ENCODE measurements around the gene CD99L2. TPM values are rescaled to one million over a fixed set of nuclear protein-coding genes. Genes with fewer than 3 reads are reported as not detected.
A peak's percentile ranks its signal among the peaks of the same experiment; 100 is the strongest.

Gene CD99L2
- total RNA-seq, 1 experiment from 2014 or later = 7.2 TPM

GRCh38 chrX:150761819-150762216 is 136.7 kb downstream of the CD99L2 start:
- Histone ChIP-seq H3K27ac (no peak overlapping the region), H3K27me3 (no peaks in the 10 kb centered on the region), H3K9me3 (replicated peaks) (no peaks in the 10 kb centered on the region), H3K4me3 (no peak overlapping the region), H3K4me1 (no peaks in the 10 kb centered on the region), H3K36me3 (no peaks in the 10 kb centered on the region)
- no peak for DNase-seq

- no peaks in the 10 kb centered on the region for H3K9me3 ChIP-seq (replicated peaks)
- H3K4me1 ChIP-seq = no peaks in the 10 kb centered on the region
Measured at GRCh38 chrX:150761176-150761818, 137.2 kb downstream of the CD99L2 start.

GRCh38 chrX:150759568-150760416 is 138.7 kb downstream of the CD99L2 start:
- H3K27ac ChIP-seq = no peak overlapping the region
- no peaks in the 10 kb centered on the region for H3K9me3 ChIP-seq (replicated peaks)
- H3K27me3 ChIP-seq = no peaks in the 10 kb centered on the region
- H3K36me3 ChIP-seq = no peaks in the 10 kb centered on the region
- DNase-seq = no peak
- H3K4me3 ChIP-seq = no peak overlapping the region
- H3K4me1 ChIP-seq = no peaks in the 10 kb centered on the region

More at GRCh38 chrX:150761176-150761818, 137.2 kb downstream of the CD99L2 start:
- Histone ChIP-seq H3K36me3 (no peaks in the 10 kb centered on the region), H3K27ac (no peak overlapping the region), H3K27me3 (no peaks in the 10 kb centered on the region), H3K4me3 (no peak overlapping the region)
- DNase-seq = no peak

- no peak for DNase-seq
- no peak overlapping the region for H3K27ac ChIP-seq
Measured at GRCh38 chrX:150757371-150757770, 141.1 kb downstream of the CD99L2 start.

GRCh38 chrX:150753968-150754367 is 144.5 kb downstream of the CD99L2 start:
- Histone ChIP-seq H3K4me3 (no peak overlapping the region), H3K27ac (no peak overlapping the region), H3K9me3 (replicated peaks) (no peaks in the 10 kb centered on the region), H3K27me3 (no peaks in the 10 kb centered on the region), H3K4me1 (no peaks in the 10 kb centered on the region), H3K36me3 (no peaks in the 10 kb centered on the region)
- DNase-seq = no peak

More at GRCh38 chrX:150757371-150757770, 141.1 kb downstream of the CD99L2 start:
- H3K9me3 ChIP-seq (replicated peaks) = no peaks in the 10 kb centered on the region
- H3K36me3 ChIP-seq = no peaks in the 10 kb centered on the region
- H3K27me3 ChIP-seq = no peaks in the 10 kb centered on the region
- no peak overlapping the region for H3K4me3 ChIP-seq
- no peaks in the 10 kb centered on the region for H3K4me1 ChIP-seq

GRCh38 chrX:150753357-150753756 is 145.1 kb downstream of the CD99L2 start:
- Histone ChIP-seq H3K4me3 (no peak overlapping the region), H3K4me1 (no peaks in the 10 kb centered on the region), H3K9me3 (replicated peaks) (no peaks in the 10 kb centered on the region), H3K36me3 (no peaks in the 10 kb centered on the region), H3K27me3 (no peaks in the 10 kb centered on the region), H3K27ac (no peak overlapping the region)
- DNase-seq = no peak

GRCh38 chrX:150752124-150752523 is 146.3 kb downstream of the CD99L2 start:
- Histone ChIP-seq H3K9me3 (replicated peaks) (no peaks in the 10 kb centered on the region), H3K36me3 (no peaks in the 10 kb centered on the region), H3K4me3 (no peak overlapping the region), H3K4me1 (no peaks in the 10 kb centered on the region), H3K27me3 (no peaks in the 10 kb centered on the region), H3K27ac (no peak overlapping the region)
- no peak for DNase-seq

GRCh38 chrX:150736475-150736874 is 162.0 kb downstream of the CD99L2 start:
- no peak for DNase-seq
- H3K27ac ChIP-seq = no peak overlapping the region
- H3K27me3 ChIP-seq = no peaks in the 10 kb centered on the region
- no peaks in the 10 kb centered on the region for H3K9me3 ChIP-seq (replicated peaks)
- H3K4me1 ChIP-seq = no peaks in the 10 kb centered on the region
- H3K4me3 ChIP-seq = no peak overlapping the region
- H3K36me3 ChIP-seq = peaks cover 11% of the 10 kb centered on the region

GRCh38 chrX:150731795-150732194 is 166.7 kb downstream of the CD99L2 start:
- Histone ChIP-seq H3K4me1 (no peaks in the 10 kb centered on the region), H3K27me3 (no peaks in the 10 kb centered on the region), H3K27ac (no peak overlapping the region), H3K36me3 (peaks cover 12% of the 10 kb centered on the region), H3K4me3 (no peak overlapping the region), H3K9me3 (replicated peaks) (no peaks in the 10 kb centered on the region)
- DNase-seq = peak; percentile 6 to 11

- Histone ChIP-seq H3K27me3 (no peaks in the 10 kb centered on the region), H3K27ac (no peak overlapping the region), H3K4me3 (no peak overlapping the region), H3K9me3 (replicated peaks) (no peaks in the 10 kb centered on the region), H3K36me3 (peaks cover 12% of the 10 kb centered on the region), H3K4me1 (no peaks in the 10 kb centered on the region)
- DNase-seq = no peak
Measured at GRCh38 chrX:150730719-150731118, 167.7 kb downstream of the CD99L2 start.

GRCh38 chrX:150729956-150730355 is 168.5 kb downstream of the CD99L2 start:
- peaks cover 12% of the 10 kb centered on the region for H3K36me3 ChIP-seq
- no peak for DNase-seq
- no peaks in the 10 kb centered on the region for H3K4me1 ChIP-seq
- no peak overlapping the region for H3K4me3 ChIP-seq
- no peak overlapping the region for H3K27ac ChIP-seq
- no peaks in the 10 kb centered on the region for H3K27me3 ChIP-seq
- no peaks in the 10 kb centered on the region for H3K9me3 ChIP-seq (replicated peaks)

GRCh38 chrX:150719621-150720020 is 178.8 kb downstream of the CD99L2 start:
- no peak overlapping the region for H3K4me3 ChIP-seq
- DNase-seq = no peak
- H3K36me3 ChIP-seq = 0 out of 2 replicates have a peak, but pooled peaks cover 2% of the 10 kb centered on the region
- H3K27ac ChIP-seq = no peak overlapping the region
- H3K9me3 ChIP-seq (replicated peaks) = no peaks in the 10 kb centered on the region
- no peaks in the 10 kb centered on the region for H3K4me1 ChIP-seq
- no peaks in the 10 kb centered on the region for H3K27me3 ChIP-seq

Other genes with a start within 250 kb of the CD99L2 start
- 23.7 and 26.3 TPM in 2 replicates for gene MTMR1, start 205.3 kb downstream of the CD99L2 start, total RNA-seq (2014; rRNA removed; shearing (Covaris generic))
- 120 and 130 TPM in 2 replicates for gene HMGB3, start 84.7 kb upstream of the CD99L2 start, total RNA-seq (2014; rRNA removed; shearing (Covaris generic))

Data from SJCRH30 (cell line).